ENCODE data around the gene HK1. TPM values are rescaled to one million over a fixed set of nuclear protein-coding genes. Genes with fewer than 3 reads are reported as not detected.

HK1 gene
- total and polyA plus RNA-seq, 2 of the 13 experiments (the other 11 are each of a cell fraction or from before 2014, with no cell fraction given), result 0.29 to 1.5 TPM

DNA sequence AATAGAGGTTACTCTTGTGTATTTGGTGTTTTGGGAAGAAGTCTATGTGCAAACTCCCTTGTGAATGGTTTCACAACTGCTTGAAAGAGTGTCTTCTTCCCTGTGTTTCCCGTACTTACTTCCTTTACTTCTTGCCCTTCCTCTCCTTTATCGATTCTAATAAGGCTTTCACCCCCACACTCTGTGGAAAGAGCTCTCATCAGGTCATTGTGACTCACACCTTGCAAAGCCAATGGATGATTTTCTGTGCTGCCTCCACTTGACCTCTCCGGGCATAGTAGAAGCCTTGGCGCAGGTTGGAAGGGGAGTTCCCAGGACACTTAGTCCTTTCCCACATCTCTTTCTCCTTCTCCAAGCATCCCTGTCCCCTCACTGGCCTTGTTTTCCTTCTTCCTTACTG lies 166.7 kb downstream of the HK1 start:
- FAIRE-seq, result no peak

More for the DNA sequence above, 166.7 kb downstream of the HK1 start:
- Histone ChIP-seq H3K9ac (ENCODE audit: insufficient read depth, low read depth, low read length) (no peak overlapping the region), H3K36me3 (replicated peaks in 1 of 2; ENCODE audit: control insufficient read depth in 1 of 2, insufficient read depth in 2 of 2, low read length in 2 of 2) (no peaks in the 10 kb centered on the region), H3K27ac (ENCODE audit: extremely low read length, insufficient read depth, low read length) (no peak overlapping the region), H3K4me2 (ENCODE audit: low read depth, low read length) (no peak overlapping the region), H4K20me1 (ENCODE audit: insufficient read depth, low read length) (no peaks in the 10 kb centered on the region), H3K4me3 (replicated peaks in 1 of 3; ENCODE audit: insufficient read depth in 1 of 3, low read depth in 2 of 3, low read length in 3 of 3) (no peak overlapping the region), H2AFZ (ENCODE audit: low read length) (no peak overlapping the region), H3K79me2 (ENCODE audit: insufficient read depth, low read length) (no peaks in the 10 kb centered on the region), H3K4me1 (ENCODE audit: insufficient read depth, low read length) (peaks cover 54% of the 10 kb centered on the region), H3K27me3 (ENCODE audit: control insufficient read depth in 1 of 2, insufficient read depth in 2 of 2, low read length in 2 of 2) (peaks cover 0 to 3% of the 10 kb centered on the region in 2 experiments; a peak in 1 of 5 replicates), H3K9me3 (ENCODE audit: low read length) (no peaks in the 10 kb centered on the region)
- no peak for ATAC-seq
- TF ChIP-seq ZNF816 (CRISPR knock-in tag; IDR thresholded peaks at IDR 0.05; ENCODE audit: borderline replicate concordance) (no peak), PHF20 (CRISPR knock-in tag; IDR thresholded peaks at IDR 0.05) (no peak), ZNF101 (CRISPR knock-in tag; IDR thresholded peaks at IDR 0.05; ENCODE audit: borderline replicate concordance, low read depth) (no peak), MAFG (CRISPR knock-in tag; IDR thresholded peaks at IDR 0.05) (no peak), ZNF260 (CRISPR knock-in tag; IDR thresholded peaks at IDR 0.05; ENCODE audit: borderline replicate concordance, low read depth) (no peak), ATF2 (CRISPR knock-in tag; IDR thresholded peaks at IDR 0.05) (no peak)
- TF ChIP-seq, protein P1, sequence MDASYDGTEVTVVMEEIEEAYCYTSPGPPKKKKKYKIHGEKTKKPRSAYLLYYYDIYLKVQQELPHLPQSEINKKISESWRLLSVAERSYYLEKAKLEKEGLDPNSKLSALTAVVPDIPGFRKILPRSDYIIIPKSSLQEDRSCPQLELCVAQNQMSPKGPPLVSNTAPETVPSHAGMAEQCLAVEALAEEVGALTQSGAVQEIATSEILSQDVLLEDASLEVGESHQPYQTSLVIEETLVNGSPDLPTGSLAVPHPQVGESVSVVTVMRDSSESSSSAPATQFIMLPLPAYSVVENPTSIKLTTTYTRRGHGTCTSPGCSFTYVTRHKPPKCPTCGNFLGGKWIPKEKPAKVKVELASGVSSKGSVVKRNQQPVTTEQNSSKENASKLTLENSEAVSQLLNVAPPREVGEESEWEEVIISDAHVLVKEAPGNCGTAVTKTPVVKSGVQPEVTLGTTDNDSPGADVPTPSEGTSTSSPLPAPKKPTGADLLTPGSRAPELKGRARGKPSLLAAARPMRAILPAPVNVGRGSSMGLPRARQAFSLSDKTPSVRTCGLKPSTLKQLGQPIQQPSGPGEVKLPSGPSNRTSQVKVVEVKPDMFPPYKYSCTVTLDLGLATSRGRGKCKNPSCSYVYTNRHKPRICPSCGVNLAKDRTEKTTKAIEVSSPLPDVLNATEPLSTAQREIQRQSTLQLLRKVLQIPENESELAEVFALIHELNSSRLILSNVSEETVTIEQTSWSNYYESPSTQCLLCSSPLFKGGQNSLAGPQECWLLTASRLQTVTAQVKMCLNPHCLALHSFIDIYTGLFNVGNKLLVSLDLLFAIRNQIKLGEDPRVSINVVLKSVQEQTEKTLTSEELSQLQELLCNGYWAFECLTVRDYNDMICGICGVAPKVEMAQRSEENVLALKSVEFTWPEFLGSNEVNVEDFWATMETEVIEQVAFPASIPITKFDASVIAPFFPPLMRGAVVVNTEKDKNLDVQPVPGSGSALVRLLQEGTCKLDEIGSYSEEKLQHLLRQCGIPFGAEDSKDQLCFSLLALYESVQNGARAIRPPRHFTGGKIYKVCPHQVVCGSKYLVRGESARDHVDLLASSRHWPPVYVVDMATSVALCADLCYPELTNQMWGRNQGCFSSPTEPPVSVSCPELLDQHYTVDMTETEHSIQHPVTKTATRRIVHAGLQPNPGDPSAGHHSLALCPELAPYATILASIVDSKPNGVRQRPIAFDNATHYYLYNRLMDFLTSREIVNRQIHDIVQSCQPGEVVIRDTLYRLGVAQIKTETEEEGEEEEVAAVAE (CRISPR knock-in tag; IDR thresholded peaks at IDR 0.05; ENCODE audit: borderline replicate concordance), result no peak
- POLR2A ChIA-PET, result no interaction called here
- DNase-seq (ENCODE audit: low spot score), result no peak
- intact Hi-C loops (cut with micrococcal nuclease; ENCODE audit: unreplicated experiment) (no loop called here), in situ Hi-C loops (cut with HindIII; ENCODE audit: extremely low pct_ligation_motif_present, low pct_unique_long_range_greater_than_20kb) (no loop called here)
- CTCF ChIA-PET (ENCODE audit: low intra/inter-chr PET ratio, low total read pairs), result no interaction called here
- BruUV-seq (replicated peaks), result no TSS peak
- 10% methylated on average over 4 of the region's 4 CpGs for WGBS (ENCODE audit: low lambda C conversion rate)

All from HepG2 (cell line).